Keratinocyte (primary cell): Measurements from ENCODE around the gene HS6ST3. TPM values are rescaled to one million over a fixed set of nuclear protein-coding genes. Genes with fewer than 3 reads are reported as not detected.

Experiments
- DNase-seq: peaks from one replicate; pipeline ENCODE4 v3.0.0-alpha.2; 2011; ENCODE audit warnings: low read depth, missing footprints, low spot score
- FAIRE-seq: peaks from 2 replicates; lab custom pipeline; 2011; peaks lifted over from hg19 to GRCh38; lab: Jason Lieb, UNC
- H2AFZ ChIP-seq: 2 replicates; pipeline ENCODE4 v1.6.0; 2012; ENCODE audit warnings: low read length, control low read depth, inconsistent platforms; ENCODE audit not compliant: control insufficient read depth
- H3K27ac ChIP-seq: 2 replicates; pipeline ENCODE4 v1.5.1; 2011; ENCODE audit warnings: low read length; ENCODE audit not compliant: control insufficient read depth, insufficient read depth
- H3K27me3 ChIP-seq: 3 replicates; pipeline ENCODE4 v1.6.0; 2011; ENCODE audit warnings: low read length; ENCODE audit not compliant: control insufficient read depth, insufficient read depth; ENCODE audit errors: extremely low read depth
- H3K36me3 ChIP-seq, 2 experiments: 2 replicates in 1 of 2; 3 replicates in 1 of 2; pipeline ENCODE4 v1.5.1; 2011; ENCODE audit warnings: low read length in 2 of 2, mild to moderate bottlenecking in 1 of 2; ENCODE audit not compliant: control insufficient read depth in 2 of 2, insufficient read depth in 2 of 2; ENCODE audit errors: extremely low read depth in 1 of 2
- H3K4me1 ChIP-seq: 3 replicates; pipeline ENCODE4 v1.5.1; 2011; ENCODE audit warnings: low read length; ENCODE audit not compliant: control insufficient read depth, insufficient read depth; ENCODE audit errors: extremely low read depth
- H3K4me2 ChIP-seq: 3 replicates; pipeline ENCODE4 v1.6.0; 2011; ENCODE audit warnings: low read depth, low read length; ENCODE audit not compliant: control insufficient read depth, insufficient read depth; ENCODE audit errors: extremely low read depth
- H3K4me3 ChIP-seq, 3 experiments: fragments of 200-600 bp in 1 of 3; sonication (generic) in 1 of 3; 2 replicates in 2 of 3; 3 replicates in 1 of 3; pipeline ENCODE4 v1.5.1; 2011 to 2016; ENCODE audit warnings: low read length in 3 of 3, mild to moderate bottlenecking in 3 of 3, control low read depth in 2 of 3, inconsistent platforms in 1 of 3, low read depth in 1 of 3, mixed read lengths in 1 of 3, mixed run types in 1 of 3, moderate library complexity in 1 of 3; ENCODE audit not compliant: control insufficient read depth in 2 of 3, insufficient read depth in 2 of 3; ENCODE audit errors: extremely low read depth in 1 of 3
- H3K79me2 ChIP-seq: 2 replicates; pipeline ENCODE4 v1.6.0; 2012; ENCODE audit warnings: low read length; ENCODE audit not compliant: control insufficient read depth, insufficient read depth
- H3K9ac ChIP-seq: 3 replicates; pipeline ENCODE4 v1.6.0; 2011; ENCODE audit warnings: low read length; ENCODE audit not compliant: control insufficient read depth, insufficient read depth; ENCODE audit errors: extremely low read depth
- H3K9me1 ChIP-seq: 3 replicates; pipeline ENCODE4 v1.6.0; 2011; ENCODE audit warnings: low read length; ENCODE audit not compliant: control insufficient read depth, insufficient read depth; ENCODE audit errors: extremely low read depth
- H3K9me3 ChIP-seq: 2 replicates; pipeline ENCODE4 v1.5.1; 2012; ENCODE audit warnings: low read depth, low read length; ENCODE audit not compliant: control insufficient read depth
- H4K20me1 ChIP-seq: 3 replicates; pipeline ENCODE4 v1.6.0; 2011; ENCODE audit warnings: low read length; ENCODE audit not compliant: control insufficient read depth, insufficient read depth; ENCODE audit errors: extremely low read depth
- EZH2 ChIP-seq: IDR thresholded peaks from one replicate; pipeline ENCODE4 v1.6.1; 2012; ENCODE audit warnings: inconsistent platforms, mild to moderate bottlenecking, low read length, moderate library complexity
- dilution Hi-C: fragments of 300-500 bp; cut with MboI; formaldehyde crosslinking; loops from one replicate; pipeline ENCODE4 v1.7.0; 2020; ENCODE audit warnings: low sequenced_read_pairs; ENCODE audit not compliant: extremely low pct_ligation_motif_present
- polyA plus RNA-seq, 5 experiments: library from polyadenylated mRNA; depleted of rRNA in 3 of 5; stranded (reverse) in 3 of 5; stranded (forward) in 1 of 5; unstranded in 1 of 5; fragments of >200 nt; gene quantifications; 1 replicate in 1 of 5; 2 replicates in 3 of 5; 3 replicates in 1 of 5; pipeline versions ENCODE4 v1.2.1 to v1.2.3, GENCODE V29; 2011 to 2012; ENCODE audit warnings: missing spikeins in 2 of 5, low read depth in 1 of 5, low replicate concordance in 1 of 5
- TF ChIP-seq, protein P1 (sequence below), 3 experiments: IDR thresholded peaks in 1 of 3; conservative IDR thresholded peaks in 1 of 3; optimal IDR thresholded peaks in 1 of 3; 2 replicates in 2 of 3; 3 replicates in 1 of 3; pipeline versions ENCODE3 to v1.5.1; 2011; ENCODE audit warnings: low read length in 3 of 3, mild to moderate bottlenecking in 3 of 3, moderate library complexity in 2 of 3, control low read depth in 1 of 3, inconsistent platforms in 1 of 3; ENCODE audit not compliant: insufficient read depth in 2 of 3; ENCODE audit errors: extremely low read depth in 1 of 3

HS6ST3 gene
- polyA plus RNA-seq, 1 donor (not counting 4 experiments of a cell fraction or from before 2014, with no cell fraction given): 0.03 TPM

DNA sequence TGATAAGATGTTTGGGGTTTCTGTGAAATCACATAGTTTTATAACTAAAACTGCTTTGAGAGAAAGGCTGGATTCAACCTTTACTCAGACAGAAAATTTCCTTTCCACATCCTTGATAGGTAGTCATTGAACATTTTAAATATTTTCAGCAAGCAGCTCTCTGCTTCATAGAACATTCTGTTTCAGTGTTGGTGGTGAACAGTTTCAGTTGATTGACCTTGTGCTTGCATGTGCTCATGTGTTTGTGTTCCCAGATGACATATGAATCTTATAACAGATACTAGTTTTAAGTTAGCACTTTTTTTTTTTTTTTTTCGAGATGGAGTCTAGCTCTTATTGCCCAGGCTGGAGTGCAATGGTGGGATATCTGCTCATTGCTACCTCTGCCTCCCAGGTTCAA, 290.1 kb downstream of the HS6ST3 start:
- no peak for DNase-seq
- no peaks in the 10 kb centered on the region for H3K27me3 ChIP-seq
- no peak overlapping the region for H3K4me3 ChIP-seq
- no peaks in the 10 kb centered on the region for H4K20me1 ChIP-seq
- dilution Hi-C loops: no loop called here
- H3K4me2 ChIP-seq: no peak overlapping the region
- H3K36me3 ChIP-seq: no peaks in the 10 kb centered on the region
- H3K9me1 ChIP-seq: no peaks in the 10 kb centered on the region
- H3K9me3 ChIP-seq: no peaks in the 10 kb centered on the region
- no peaks in the 10 kb centered on the region for H3K4me1 ChIP-seq
- FAIRE-seq: no peak
- no peaks in the 10 kb centered on the region for H3K79me2 ChIP-seq
- no peak overlapping the region for H2AFZ ChIP-seq
- H3K9ac ChIP-seq: no peak overlapping the region
- TF ChIP-seq EZH2: no peak
- TF ChIP-seq, protein P1, sequence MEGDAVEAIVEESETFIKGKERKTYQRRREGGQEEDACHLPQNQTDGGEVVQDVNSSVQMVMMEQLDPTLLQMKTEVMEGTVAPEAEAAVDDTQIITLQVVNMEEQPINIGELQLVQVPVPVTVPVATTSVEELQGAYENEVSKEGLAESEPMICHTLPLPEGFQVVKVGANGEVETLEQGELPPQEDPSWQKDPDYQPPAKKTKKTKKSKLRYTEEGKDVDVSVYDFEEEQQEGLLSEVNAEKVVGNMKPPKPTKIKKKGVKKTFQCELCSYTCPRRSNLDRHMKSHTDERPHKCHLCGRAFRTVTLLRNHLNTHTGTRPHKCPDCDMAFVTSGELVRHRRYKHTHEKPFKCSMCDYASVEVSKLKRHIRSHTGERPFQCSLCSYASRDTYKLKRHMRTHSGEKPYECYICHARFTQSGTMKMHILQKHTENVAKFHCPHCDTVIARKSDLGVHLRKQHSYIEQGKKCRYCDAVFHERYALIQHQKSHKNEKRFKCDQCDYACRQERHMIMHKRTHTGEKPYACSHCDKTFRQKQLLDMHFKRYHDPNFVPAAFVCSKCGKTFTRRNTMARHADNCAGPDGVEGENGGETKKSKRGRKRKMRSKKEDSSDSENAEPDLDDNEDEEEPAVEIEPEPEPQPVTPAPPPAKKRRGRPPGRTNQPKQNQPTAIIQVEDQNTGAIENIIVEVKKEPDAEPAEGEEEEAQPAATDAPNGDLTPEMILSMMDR (optimal IDR thresholded peaks at IDR 0.05 in 1 of 3, IDR thresholded peaks at IDR 0.05 in 1 of 3, conservative IDR thresholded peaks at IDR 0.05 in 1 of 3; ENCODE audit: extremely low read depth in 1 of 3, insufficient read depth in 2 of 3, low read length in 3 of 3): no peak
- H3K27ac ChIP-seq: no peak overlapping the region

DNA sequence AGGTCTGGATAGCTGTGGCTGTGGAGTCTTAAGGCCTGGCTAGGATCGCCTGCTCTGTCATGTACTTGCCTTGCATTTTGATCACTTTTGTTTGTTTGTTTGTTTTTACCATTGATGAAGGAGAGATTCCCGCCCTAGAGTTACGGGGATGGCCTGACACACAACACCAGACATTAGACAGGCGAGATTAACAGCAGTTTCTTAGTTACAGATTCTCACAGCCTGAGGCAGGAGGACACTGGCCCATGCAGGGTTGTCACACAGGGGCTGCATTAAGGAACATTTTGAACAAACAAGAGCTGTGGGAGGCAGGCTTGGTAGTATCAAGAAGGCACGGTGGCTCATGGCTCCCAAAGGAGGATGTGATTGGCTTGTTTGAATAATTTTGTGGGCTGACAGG, 291.8 kb downstream of the HS6ST3 start:
- no peak for DNase-seq
- Histone ChIP-seq H3K9me3 (no peaks in the 10 kb centered on the region), H3K36me3 (no peaks in the 10 kb centered on the region), H3K27ac (no peak overlapping the region), H2AFZ (no peak overlapping the region), H3K4me1 (no peaks in the 10 kb centered on the region), H3K9me1 (no peaks in the 10 kb centered on the region), H3K4me2 (no peak overlapping the region), H3K4me3 (no peak overlapping the region), H3K79me2 (no peaks in the 10 kb centered on the region), H4K20me1 (no peaks in the 10 kb centered on the region), H3K27me3 (no peaks in the 10 kb centered on the region), H3K9ac (no peak overlapping the region)
- FAIRE-seq: no peak
- TF ChIP-seq EZH2: no peak
- TF ChIP-seq, protein P1 (optimal IDR thresholded peaks at IDR 0.05 in 1 of 3, IDR thresholded peaks at IDR 0.05 in 1 of 3, conservative IDR thresholded peaks at IDR 0.05 in 1 of 3; ENCODE audit: extremely low read depth in 1 of 3, insufficient read depth in 2 of 3, low read length in 3 of 3): no peak
- dilution Hi-C loops: no loop called here
